Measurements from ENCODE around the gene CCNJL.
"Not testable (repeated sequence)": the region's sequence is repeated elsewhere in the genome, so short reads cannot be mapped to it uniquely, and the experiment has no call there.

CCNJL gene

DNA sequence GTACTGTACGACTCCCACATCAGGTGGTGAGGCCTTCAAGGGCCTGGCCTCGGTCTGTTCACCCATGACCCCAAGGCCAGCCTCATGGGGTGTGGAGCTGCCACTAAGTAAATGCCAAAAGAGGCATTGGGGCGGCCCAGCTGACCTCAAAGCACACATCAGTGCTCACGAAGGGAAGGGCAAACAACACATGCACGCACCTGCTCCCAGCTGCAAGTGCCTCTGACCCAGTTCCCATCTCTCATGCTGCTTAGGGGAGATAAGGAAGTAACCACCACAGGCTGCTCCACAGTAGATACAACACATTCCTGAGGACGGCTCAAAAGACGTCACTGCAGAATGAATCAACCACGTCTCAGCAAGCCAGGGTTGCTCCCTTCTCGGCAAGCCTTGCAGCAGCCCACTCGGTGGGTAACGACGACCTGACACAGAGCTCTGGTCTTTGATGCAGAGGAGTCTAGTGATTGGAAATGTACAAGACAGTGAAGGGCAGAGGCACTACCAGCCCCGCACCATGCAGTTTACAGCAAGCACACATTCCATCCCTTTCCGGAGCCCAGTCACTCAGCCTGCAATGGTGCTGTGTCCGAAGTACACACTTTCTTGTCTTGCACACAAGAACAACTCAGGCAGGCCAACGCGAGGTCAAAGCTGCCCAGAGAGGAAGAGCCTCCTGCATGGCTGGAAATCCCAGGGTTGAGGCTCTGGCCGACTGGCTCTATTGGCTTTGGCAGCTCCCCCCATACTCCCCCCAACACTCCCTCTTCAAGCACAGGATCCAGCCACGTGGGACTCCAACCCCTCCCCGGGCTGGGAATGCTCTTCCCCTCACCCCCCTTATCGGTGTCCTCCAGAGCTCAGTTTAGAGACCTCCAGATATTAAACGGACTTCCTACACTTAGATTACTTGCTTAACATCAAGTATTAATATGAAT, 51.2 kb downstream of the CCNJL start:
- DNase-seq (ENCODE audit: low read depth): peak; percentile 80

DNA sequence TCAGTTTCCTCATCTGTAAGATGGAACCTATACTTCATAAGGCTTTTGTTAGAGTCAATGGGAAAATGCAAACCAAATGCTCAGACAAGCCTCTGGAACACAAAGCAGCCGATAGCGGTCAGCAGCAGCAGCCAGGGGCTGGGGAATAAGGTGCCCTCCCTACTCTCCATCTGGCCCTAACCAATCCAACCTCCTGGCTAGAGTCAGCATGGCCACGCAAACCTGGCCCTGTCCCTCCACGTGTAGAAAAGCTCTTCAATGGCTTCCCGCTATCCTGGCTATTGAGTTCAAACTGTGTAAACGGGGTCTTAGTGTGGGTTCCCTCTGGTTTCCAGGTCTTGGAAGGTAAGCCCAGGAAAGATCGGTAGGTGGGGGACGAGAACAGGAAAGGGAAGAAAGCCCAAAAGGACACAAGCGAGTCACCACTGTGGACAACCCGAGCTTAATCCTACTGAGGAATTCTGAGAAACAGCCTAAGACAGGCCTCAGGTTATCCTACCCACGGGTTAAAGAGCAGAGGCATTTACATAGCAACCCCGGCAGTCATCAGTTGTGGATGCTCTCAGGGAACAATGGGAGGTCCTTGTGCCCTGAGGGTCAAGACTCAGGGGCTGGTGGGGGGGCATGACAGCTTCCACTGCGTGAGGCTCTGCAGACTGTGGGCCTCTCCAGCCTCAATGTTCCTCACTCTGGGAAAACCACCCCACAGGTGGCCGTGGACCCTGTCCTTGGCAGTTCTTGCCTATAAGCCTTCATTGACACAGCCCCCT, 52.2 kb downstream of the CCNJL start:
- no peak for DNase-seq (ENCODE audit: low read depth)

DNA sequence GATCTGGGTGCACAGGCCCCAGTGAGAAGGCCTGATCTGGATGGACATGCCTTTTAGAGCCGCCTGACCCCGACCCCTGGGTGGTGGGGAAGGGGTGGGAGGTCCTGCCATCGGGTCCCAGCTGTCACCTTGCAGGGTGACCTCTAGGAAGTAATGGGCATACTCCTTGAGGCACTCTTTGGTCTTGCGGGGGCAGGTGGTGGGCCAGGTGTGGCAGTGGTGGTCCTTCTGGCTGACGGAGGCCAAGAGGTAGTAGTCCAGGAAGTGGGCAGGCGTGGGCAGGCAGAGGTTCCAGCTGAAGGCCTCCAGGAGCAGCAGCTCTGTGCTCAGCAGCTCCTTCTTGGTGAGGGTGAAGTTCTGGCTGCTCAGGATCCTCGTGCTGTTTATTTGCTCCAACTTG, 53.0 kb downstream of the CCNJL start:
- DNase-seq (ENCODE audit: low read depth): no peak

DNA sequence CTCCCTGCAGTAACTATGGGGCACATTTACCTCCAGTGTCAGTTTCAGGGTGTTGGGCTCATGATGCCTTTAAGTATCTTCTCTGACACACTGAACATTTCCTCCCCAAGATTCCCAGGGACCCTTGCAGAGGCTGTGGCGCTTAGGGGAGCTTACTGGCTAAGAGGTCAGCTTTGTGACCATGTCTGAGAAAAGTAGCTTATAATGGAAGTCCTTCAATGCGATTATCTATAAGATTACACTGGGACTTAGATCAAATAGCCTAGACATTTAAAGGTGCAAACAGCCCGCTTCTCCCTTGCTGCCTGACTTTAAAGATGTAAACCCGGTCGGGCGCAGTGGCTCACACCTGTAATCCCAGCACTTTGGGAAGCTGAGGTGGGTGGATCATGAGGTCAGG, 57.7 kb downstream of the CCNJL start:
- no peak for DNase-seq (ENCODE audit: low read depth)

DNA sequence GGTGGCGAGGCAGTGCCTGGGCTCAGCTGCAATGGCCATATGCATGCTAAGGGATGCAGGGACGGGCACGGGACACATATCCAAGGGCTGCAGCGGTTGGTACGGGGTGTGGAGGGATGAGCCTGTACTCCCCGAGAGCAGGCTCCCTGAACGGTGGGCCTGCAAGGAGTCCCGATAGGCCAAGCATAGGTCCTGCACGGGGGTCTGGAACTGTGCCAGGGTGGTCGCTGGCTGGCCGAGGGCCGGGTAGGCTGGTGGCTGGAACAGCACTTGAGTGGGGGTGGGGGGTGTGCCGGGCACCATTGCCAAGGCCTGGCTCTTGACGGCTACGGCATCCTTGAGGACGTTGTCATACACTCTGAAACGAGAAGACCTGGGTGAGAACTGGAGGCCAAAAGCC, 58.9 kb downstream of the CCNJL start:
- DNase-seq (ENCODE audit: low read depth): no peak

DNA sequence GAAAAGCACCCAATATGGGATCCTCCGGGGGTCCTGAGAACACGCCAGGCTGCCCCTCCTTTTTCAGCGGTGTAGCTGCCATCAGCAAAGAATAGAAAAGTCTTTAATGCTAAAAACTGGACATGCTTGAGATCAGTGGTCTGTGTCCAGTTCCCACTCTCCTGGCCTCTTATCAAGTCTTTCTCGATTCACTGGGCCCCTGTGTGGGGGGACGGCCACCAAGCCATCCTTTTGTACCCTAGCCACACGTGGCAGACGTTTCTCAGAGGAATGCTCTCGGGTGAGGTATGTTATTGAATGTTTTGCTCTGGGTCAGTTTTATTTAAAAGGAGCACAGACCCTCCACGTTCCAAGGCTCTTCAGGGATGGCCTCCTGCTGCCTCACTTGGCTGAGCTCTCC, 59.4 kb downstream of the CCNJL start:
- no peak for DNase-seq (ENCODE audit: low read depth)

- DNase-seq (ENCODE audit: low read depth): no peak
Measured at GRCh38 chr5:160251406-160252155, 60.8 kb downstream of the CCNJL start.

GRCh38 chr5:160250826-160251225, 61.5 kb downstream of the CCNJL start:
- no peak for DNase-seq (ENCODE audit: low read depth)

DNA sequence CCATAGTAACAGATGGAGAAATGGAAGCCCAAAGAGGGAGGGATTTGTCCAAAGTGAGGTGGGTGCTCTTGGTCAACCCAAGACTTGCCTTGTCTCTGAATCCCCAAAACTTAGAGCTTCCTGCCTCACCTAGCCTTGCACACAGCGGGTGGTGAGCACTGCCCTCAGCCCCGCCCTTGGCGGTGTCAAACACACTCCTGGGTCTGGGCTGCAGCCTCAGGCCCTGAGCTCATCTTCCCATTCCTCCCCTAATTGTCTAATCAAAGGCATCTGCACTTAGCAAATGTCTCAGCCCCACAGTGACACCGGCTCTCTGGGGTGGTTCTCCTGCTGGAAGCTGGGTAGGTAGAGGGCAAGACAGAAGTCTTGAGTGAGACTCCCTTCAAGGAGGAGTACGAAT, 62.1 kb downstream of the CCNJL start:
- no peak for DNase-seq (ENCODE audit: low read depth)

GRCh38 chr5:160249570-160249969, 62.8 kb downstream of the CCNJL start:
- not testable (repeated sequence) for DNase-seq (ENCODE audit: low read depth)

- DNase-seq (ENCODE audit: low read depth): no peak
Measured at GRCh38 chr5:160245506-160246086, 66.8 kb downstream of the CCNJL start.

- DNase-seq (ENCODE audit: low read depth): no peak
Measured at GRCh38 chr5:160242145-160242544, 70.2 kb downstream of the CCNJL start.

GRCh38 chr5:160240350-160240749, 72.0 kb downstream of the CCNJL start:
- no peak for DNase-seq (ENCODE audit: low read depth)

- no peak for DNase-seq (ENCODE audit: low read depth)
Measured at GRCh38 chr5:160237571-160238093, 74.7 kb downstream of the CCNJL start.

GRCh38 chr5:160235731-160236130, 76.6 kb downstream of the CCNJL start:
- DNase-seq (ENCODE audit: low read depth): no peak

DNA sequence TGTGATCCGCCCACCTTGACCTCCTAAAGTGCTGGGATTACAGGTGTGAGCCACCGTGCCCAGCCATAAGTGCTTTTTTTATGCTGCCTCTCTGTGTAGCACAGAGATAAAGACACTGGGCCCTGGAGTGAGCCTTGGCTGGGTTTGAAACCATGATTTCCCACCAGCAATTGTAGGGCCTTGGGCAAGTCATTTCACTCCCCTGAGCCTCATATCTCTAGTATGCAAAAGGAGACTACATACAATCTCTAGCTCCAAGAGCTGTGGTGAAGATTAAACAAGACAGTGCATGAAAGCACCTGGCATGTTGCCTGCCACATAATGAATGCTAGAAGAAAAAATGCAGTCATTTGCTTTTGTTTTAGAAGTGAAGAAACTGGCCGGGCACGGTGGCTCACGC, 79.1 kb downstream of the CCNJL start:
- DNase-seq (ENCODE audit: low read depth): no peak

- no peak for DNase-seq (ENCODE audit: low read depth)
Measured at GRCh38 chr5:160231783-160232342, 80.5 kb downstream of the CCNJL start.

DNA sequence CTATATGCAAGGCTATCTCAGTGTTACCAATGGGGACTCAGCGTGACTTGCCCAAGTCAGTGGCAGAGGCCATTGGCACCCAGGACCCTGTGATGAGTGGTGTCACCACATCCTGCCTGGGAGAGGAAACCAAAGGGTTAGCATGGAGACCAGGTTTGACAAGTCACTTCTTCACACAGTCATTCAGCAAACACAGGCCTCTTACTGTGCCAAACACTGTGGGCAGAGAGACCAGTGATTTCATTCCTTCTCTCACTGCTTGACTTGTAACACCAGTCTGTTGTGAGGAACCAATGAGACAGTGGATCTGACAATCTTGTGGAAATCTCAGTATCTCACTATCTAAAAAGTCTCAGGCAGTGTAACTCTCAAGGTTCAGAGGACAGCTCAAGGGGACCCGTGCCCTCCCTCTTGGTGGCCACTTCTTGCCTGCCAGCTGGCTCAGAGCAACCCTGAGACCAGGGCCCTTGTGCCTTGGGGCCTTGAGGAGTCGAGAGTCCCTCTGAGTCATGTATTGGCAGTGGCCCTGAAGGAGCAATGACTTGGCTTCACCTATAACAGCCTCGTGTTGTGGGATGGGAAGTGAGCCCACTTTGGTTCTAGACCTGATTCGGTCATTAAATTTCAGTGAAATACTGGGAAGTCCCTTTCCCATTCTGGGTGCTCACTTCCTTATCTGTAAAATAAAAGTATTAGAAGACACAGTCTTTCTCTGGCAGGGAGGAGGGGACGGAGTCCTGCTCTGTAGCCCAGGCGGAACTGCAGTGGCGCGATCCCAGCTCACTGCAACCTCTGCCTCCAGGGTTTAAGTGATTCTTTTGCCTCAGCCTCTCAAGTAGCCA, 81.5 kb downstream of the CCNJL start:
- no peak for DNase-seq (ENCODE audit: low read depth)

DNA sequence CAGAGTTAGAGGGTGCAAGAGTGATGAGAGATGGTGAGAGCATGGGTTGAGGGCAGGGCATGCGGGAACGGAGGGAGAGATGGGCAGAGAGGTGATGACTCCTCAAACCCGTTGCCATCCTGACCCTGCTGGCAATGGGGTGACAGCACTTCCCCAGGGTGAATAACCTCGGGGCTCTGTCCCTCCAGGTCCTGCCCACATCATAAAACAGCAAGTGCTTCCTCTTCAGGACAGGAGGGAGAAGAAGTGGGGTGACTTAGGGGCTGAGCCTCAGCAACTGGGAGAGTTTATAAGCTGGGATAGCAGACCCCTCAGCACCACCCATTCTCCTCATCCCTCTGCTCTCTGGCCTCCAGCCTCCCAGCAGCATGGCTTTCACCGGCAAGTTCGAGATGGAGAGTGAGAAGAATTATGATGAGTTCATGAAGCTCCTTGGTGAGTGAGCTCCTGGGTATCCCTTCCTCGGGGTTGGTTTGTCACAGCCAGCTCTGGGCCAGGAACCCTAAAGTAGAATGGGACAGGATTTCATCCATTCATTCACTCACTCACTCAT, 83.1 kb downstream of the CCNJL start, which contains the start of gene FABP6:
Gene FABP6 (plus strand): TSS at position 317 of the 553 bp plus-strand sequence. CDS start 52 bp downstream, at position 369.
- DNase-seq (ENCODE audit: low read depth): no peak

GRCh38 chr5:160227012-160227411, 85.4 kb downstream of the CCNJL start:
- no peak for DNase-seq (ENCODE audit: low read depth)
